OCI-LY1 (cell line): ENCODE data around the gene EOLA1.
"Not testable (repeated sequence)": the region's sequence is repeated elsewhere in the genome, so short reads cannot be mapped to it uniquely, and the experiment has no call there.

Source experiments
- H2AFZ ChIP-seq: fragments of 200-600 bp; sonication (generic), shearing (Covaris generic); 2 replicates; pipeline ENCODE4 v1.6.0; 2014; ENCODE audit warnings: antibody characterized with exemption, mild to moderate bottlenecking, low read length
- H3F3A ChIP-seq: fragments of 200-600 bp; sonication (generic), shearing (Covaris generic); 2 replicates; pipeline ENCODE4 v1.6.0; 2014; ENCODE audit warnings: mild to moderate bottlenecking, antibody characterized with exemption, low read length, moderate library complexity; ENCODE audit not compliant: insufficient read depth
- H3K27ac ChIP-seq: fragments of 200-600 bp; sonication (generic); 2 replicates; pipeline ENCODE4 v1.5.1; 2014; ENCODE audit warnings: low read length, mixed run types, mild to moderate bottlenecking, low read depth; ENCODE audit not compliant: poor library complexity, severe bottlenecking
- H3K27me3 ChIP-seq: fragments of 200-600 bp; sonication (generic); 2 replicates; pipeline ENCODE4 v1.6.0; 2014; ENCODE audit warnings: antibody characterized with exemption, mild to moderate bottlenecking, low read length, moderate library complexity; ENCODE audit not compliant: insufficient read depth
- H3K36me3 ChIP-seq: fragments of 200-600 bp; sonication (generic); 2 replicates; pipeline ENCODE4 v1.6.1; 2014; ENCODE audit warnings: mild to moderate bottlenecking, antibody characterized with exemption, low read length, moderate library complexity, mixed read lengths; ENCODE audit not compliant: insufficient read depth
- H3K4me1 ChIP-seq: fragments of 200-600 bp; sonication (generic); 2 replicates; pipeline ENCODE4 v1.5.1; 2014; ENCODE audit warnings: mild to moderate bottlenecking, low read length, moderate library complexity; ENCODE audit not compliant: insufficient read depth, severe bottlenecking
- H3K4me2 ChIP-seq: fragments of 200-600 bp; sonication (generic), shearing (Covaris generic); 2 replicates; pipeline ENCODE4 v1.6.1; 2014; ENCODE audit warnings: low read length
- H3K4me3 ChIP-seq: fragments of 200-600 bp; sonication (generic); 2 replicates; pipeline ENCODE4 v1.5.1; 2014; ENCODE audit warnings: low read length, low read depth, mild to moderate bottlenecking, mixed read lengths; ENCODE audit not compliant: poor library complexity, severe bottlenecking
- H3K79me2 ChIP-seq: fragments of 200-600 bp; shearing (Covaris generic); 2 replicates; pipeline ENCODE4 v1.6.1; 2016; ENCODE audit warnings: mixed run types, low read length, mixed read lengths; ENCODE audit not compliant: insufficient read depth
- H3K9ac ChIP-seq: fragments of 200-600 bp; sonication (generic), shearing (Covaris generic); 2 replicates; pipeline ENCODE4 v1.6.1; 2014; ENCODE audit warnings: mild to moderate bottlenecking, low read length, mixed read lengths
- H3K9me2 ChIP-seq: fragments of 200-600 bp; sonication (generic), shearing (Covaris generic); 2 replicates; pipeline ENCODE4 v1.6.1; 2014; ENCODE audit warnings: low read depth, mild to moderate bottlenecking, low read length, mixed read lengths
- H3K9me3 ChIP-seq: fragments of 200-600 bp; shearing (Covaris generic); 2 replicates; pipeline ENCODE4 v1.6.1; 2014; ENCODE audit warnings: low read length, mixed read lengths
- H4K20me1 ChIP-seq: fragments of 200-600 bp; sonication (generic), shearing (Covaris generic); 2 replicates; pipeline ENCODE4 v1.6.0; 2016; ENCODE audit warnings: mild to moderate bottlenecking, low read length; ENCODE audit not compliant: insufficient read depth
- EZH2 ChIP-seq: fragments of 200-600 bp; sonication (generic), shearing (Covaris generic); IDR thresholded peaks from 2 replicates; pipeline ENCODE4 v1.8.0; 2017; ENCODE audit warnings: borderline replicate concordance, mixed run types, mild to moderate bottlenecking, antibody characterized with exemption, low read length, moderate library complexity, mixed read lengths
- TF ChIP-seq, protein P1 (sequence below): fragments of 200-600 bp; sonication (generic), shearing (Covaris generic); IDR thresholded peaks from 2 replicates; pipeline ENCODE4 v1.5.1; 2017; ENCODE audit warnings: mild to moderate bottlenecking, antibody characterized with exemption, low read length, moderate library complexity, mixed read lengths

The EOLA1 gene

GRCh38 chrX:149550454-149550853, 9.6 kb downstream of the EOLA1 start:
- not testable (repeated sequence) for H3K27me3 ChIP-seq, H3K9ac ChIP-seq, H3K9me3 ChIP-seq, H3K4me1 ChIP-seq, H3K79me2 ChIP-seq, H2AFZ ChIP-seq, H3K27ac ChIP-seq, H3F3A ChIP-seq, H3K4me3 ChIP-seq, H4K20me1 ChIP-seq, H3K9me2 ChIP-seq, H3K4me2 ChIP-seq, H3K36me3 ChIP-seq

GRCh38 chrX:149551245-149551938, 10.6 kb downstream of the EOLA1 start:
- H3K9me2 ChIP-seq, H3K27me3 ChIP-seq, H3K27ac ChIP-seq, H3K79me2 ChIP-seq, H3F3A ChIP-seq, H3K4me3 ChIP-seq, H2AFZ ChIP-seq, H4K20me1 ChIP-seq, H3K4me1 ChIP-seq, H3K9me3 ChIP-seq, H3K36me3 ChIP-seq, H3K9ac ChIP-seq, H3K4me2 ChIP-seq: not testable (repeated sequence)

DNA sequence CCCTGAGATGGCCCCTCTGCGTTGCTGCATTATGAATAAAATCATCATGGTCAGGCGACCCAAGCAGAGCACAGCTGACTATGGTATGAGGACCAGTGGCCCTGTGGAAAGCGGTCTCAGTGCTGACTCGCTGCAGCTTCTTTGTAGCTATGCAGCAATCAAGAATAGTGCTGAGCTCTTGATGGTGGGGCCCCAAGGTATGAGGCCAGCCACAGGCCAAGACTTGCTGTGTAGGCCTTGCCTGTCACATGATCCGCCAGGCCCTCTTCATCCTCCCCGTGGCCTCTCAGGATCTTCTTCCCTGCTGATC, 11.1 kb downstream of the EOLA1 start:
- not testable (repeated sequence) for H3K4me3 ChIP-seq, H4K20me1 ChIP-seq, H3K4me1 ChIP-seq, H3F3A ChIP-seq, H3K36me3 ChIP-seq, H3K79me2 ChIP-seq, H2AFZ ChIP-seq, H3K9me3 ChIP-seq, H3K4me2 ChIP-seq, H3K9me2 ChIP-seq, H3K9ac ChIP-seq, H3K27ac ChIP-seq, H3K27me3 ChIP-seq

- H3K4me1 ChIP-seq, H2AFZ ChIP-seq, H3F3A ChIP-seq, H3K9ac ChIP-seq, H3K79me2 ChIP-seq, H4K20me1 ChIP-seq, H3K27me3 ChIP-seq, H3K9me3 ChIP-seq, H3K36me3 ChIP-seq, H3K4me3 ChIP-seq, H3K27ac ChIP-seq, H3K9me2 ChIP-seq, H3K4me2 ChIP-seq: not testable (repeated sequence)
Observed at GRCh38 chrX:149555251-149555650, 14.4 kb downstream of the EOLA1 start.

- no peak for TF ChIP-seq EZH2
- TF ChIP-seq, protein P1, sequence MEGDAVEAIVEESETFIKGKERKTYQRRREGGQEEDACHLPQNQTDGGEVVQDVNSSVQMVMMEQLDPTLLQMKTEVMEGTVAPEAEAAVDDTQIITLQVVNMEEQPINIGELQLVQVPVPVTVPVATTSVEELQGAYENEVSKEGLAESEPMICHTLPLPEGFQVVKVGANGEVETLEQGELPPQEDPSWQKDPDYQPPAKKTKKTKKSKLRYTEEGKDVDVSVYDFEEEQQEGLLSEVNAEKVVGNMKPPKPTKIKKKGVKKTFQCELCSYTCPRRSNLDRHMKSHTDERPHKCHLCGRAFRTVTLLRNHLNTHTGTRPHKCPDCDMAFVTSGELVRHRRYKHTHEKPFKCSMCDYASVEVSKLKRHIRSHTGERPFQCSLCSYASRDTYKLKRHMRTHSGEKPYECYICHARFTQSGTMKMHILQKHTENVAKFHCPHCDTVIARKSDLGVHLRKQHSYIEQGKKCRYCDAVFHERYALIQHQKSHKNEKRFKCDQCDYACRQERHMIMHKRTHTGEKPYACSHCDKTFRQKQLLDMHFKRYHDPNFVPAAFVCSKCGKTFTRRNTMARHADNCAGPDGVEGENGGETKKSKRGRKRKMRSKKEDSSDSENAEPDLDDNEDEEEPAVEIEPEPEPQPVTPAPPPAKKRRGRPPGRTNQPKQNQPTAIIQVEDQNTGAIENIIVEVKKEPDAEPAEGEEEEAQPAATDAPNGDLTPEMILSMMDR = no peak
- Histone ChIP-seq H4K20me1 (no peaks in the 10 kb centered on the region), H3K4me3 (no peak overlapping the region), H3K4me1 (no peaks in the 10 kb centered on the region), H3K27me3 (no peaks in the 10 kb centered on the region), H3K9me3 (no peaks in the 10 kb centered on the region), H3K36me3 (no peaks in the 10 kb centered on the region), H2AFZ (no peak overlapping the region), H3K9ac (no peak overlapping the region), H3F3A (no peaks in the 10 kb centered on the region), H3K9me2 (no peaks in the 10 kb centered on the region), H3K79me2 (no peaks in the 10 kb centered on the region), H3K4me2 (no peak overlapping the region), H3K27ac (no peak overlapping the region)
Observed at GRCh38 chrX:149563359-149563758, 22.5 kb downstream of the EOLA1 start.
